GM18868 (cell line): ENCODE results near the gene RABGAP1L.
"Not testable (repeated sequence)": the region's sequence is repeated elsewhere in the genome, so short reads cannot be mapped to it uniquely, and the experiment has no call there.

ENCODE experiments used
- ATAC-seq: cut with Tn5 transposase; IDR thresholded peaks from one replicate; pipeline ENCODE4 v1.9.1; 2021; ENCODE audit warnings: mild to moderate bottlenecking, moderate library complexity; ENCODE audit not compliant: unreplicated experiment

RABGAP1L gene

DNA sequence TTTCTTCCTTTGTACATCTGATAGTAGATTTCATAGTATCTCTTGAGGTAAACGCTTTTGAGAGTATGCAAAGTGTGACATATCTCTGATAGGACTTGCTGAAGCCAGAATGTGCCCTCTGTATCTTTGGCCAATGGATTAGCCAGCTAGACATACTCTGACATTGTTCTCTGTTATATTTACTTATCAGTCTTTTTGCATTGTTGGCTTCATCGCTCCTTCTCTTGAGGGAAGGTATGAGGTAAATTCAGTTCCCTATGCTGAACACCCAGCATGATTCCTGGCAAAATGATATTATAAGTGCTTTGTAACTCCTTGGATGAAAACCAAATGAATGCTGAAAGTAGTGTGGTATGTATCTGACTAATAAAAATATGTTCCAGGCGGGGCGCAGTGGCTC, 677.2 kb downstream of the RABGAP1L start:
- no peak for ATAC-seq

DNA sequence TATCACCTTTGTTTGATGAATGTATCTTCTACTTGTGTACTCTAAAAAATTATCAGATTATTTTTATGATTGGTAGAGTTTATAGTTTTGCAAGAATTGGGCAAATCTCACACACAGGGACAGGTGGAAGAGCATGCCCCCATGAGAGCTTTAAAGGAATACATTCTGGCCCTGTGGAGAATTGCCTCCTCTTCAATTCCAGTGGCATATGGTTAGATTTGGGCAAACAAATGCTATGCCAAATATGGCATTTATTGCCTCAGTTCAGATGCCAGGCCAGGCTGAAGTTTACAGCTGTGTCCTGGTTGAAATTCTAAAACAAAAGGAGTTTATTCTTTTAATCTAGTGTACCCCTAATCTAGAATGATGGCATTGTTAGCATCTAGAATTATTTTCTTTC, 678.1 kb downstream of the RABGAP1L start:
- no peak for ATAC-seq

DNA sequence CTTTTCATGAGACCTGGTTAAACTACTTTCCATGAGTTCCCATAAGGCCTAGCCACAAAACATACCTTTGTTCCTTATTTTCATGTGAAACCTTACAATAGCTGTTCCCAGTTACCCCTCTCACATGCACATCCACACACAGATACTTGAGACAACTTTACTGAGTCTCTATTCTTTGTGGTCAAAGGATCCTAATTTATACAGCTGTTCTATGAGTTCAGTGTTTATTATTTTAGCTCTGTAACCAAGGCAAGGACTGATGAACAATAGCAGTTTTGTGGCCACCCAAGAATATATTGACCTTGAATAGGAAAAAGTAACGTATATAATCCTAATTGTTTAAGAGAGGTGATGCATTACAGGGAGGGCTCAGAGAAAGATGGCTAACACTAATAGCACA, 679.9 kb downstream of the RABGAP1L start:
- no peak for ATAC-seq

- peak; percentile 67 for ATAC-seq
Observed at GRCh38 chr1:174841747-174842146, 682.4 kb downstream of the RABGAP1L start.

GRCh38 chr1:174848593-174849560, 689.6 kb downstream of the RABGAP1L start:
- not testable (repeated sequence) for ATAC-seq

- ATAC-seq = no peak
Observed at GRCh38 chr1:174850726-174851125, 691.4 kb downstream of the RABGAP1L start.

GRCh38 chr1:174858301-174858700, 699.0 kb downstream of the RABGAP1L start:
- no peak for ATAC-seq

DNA sequence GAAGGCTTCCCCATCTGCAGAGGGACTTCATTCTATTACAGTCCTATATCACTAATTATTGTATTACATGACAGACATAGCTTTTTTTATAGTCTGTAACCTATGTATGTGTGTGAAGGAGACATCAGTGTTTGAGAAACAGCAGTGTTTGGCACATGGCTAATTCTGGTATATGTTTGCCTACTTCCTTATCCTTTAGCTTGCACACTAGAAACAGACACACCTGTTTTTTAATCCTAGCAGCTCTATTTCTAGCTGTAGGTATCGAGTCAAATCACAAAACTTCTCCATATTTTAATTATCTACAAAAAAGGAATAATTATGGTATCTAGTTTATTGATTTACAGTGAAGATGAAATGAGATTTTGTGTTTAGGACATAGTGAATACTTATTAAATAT, 711.0 kb downstream of the RABGAP1L start:
- ATAC-seq = no peak

DNA sequence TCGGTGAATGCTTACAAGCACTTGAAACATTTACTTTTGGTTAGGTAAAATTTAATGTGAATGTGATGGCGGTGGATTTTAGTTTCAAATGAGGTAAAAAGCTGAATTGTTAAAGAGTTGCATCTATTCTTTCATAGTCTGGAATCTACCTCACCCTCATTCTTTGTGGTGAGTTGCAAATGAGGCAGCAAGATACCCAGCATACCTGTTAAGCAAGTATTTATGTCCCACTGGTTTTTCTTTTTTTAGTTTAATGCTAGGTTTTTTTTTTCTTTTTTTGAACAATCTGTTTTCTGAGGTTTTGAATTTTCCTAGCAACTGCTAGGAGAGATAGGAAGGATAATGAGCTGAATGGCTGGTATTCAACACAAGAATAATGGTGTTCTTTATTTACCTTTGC, 712.6 kb downstream of the RABGAP1L start:
- ATAC-seq = peak; percentile 41

GRCh38 chr1:174872615-174873058, 713.3 kb downstream of the RABGAP1L start:
- no peak for ATAC-seq

DNA sequence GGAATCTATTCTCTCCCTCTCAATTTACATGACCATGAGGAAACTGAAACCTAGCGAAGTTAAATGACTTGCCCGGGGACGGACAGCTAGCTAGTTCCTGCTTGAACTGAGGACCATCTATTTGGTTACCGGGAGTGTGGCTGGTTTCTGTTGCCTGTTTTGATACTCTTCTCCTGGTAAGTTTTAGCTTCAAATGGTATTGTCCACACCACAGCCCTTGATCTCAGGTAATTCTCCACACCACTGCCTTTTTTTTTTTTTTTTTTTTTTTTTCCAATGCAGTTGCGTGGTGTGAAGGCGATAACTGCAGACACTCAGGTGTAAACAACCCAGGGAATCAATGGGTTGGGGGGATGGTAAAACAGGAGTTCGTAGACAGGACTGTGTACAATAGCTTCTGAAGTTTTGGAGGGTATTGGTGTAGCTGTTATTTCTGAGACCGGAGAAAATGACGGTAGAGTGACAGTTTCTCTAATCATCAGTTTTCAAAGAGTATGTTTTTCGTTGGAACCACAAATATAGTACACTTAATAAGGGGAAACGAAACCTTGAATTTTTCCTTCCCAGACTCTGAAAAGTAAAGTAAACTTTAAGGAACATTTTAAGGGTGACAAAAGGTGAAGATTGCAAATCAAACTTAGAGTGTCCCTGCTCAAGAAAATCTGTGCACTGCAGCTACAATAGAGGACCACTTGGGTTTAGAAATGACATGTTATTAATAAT, 715.2 kb downstream of the RABGAP1L start:
- peak; percentile 62 for ATAC-seq

DNA sequence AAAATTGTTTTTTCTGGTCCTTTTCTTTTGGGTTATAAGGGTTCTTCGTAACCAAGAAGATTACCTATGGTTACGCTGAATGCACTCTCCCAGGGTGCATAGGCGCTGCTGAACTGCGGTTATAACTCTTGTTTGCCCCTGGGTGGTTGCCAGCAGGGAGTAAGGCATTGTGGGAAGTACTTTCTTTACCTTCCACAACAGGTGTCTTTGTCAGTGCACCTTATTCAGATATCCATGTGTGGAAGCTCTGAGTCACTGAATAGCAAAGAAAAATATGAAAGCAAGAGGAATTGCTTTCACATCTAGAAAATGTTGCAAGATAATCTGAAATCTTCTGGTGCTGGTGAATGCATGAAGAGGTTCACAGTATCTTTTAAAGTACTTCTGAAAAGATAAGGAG, 716.0 kb downstream of the RABGAP1L start:
- ATAC-seq = no peak

- ATAC-seq = no peak
Observed at GRCh38 chr1:174877208-174877673, 717.9 kb downstream of the RABGAP1L start.

DNA sequence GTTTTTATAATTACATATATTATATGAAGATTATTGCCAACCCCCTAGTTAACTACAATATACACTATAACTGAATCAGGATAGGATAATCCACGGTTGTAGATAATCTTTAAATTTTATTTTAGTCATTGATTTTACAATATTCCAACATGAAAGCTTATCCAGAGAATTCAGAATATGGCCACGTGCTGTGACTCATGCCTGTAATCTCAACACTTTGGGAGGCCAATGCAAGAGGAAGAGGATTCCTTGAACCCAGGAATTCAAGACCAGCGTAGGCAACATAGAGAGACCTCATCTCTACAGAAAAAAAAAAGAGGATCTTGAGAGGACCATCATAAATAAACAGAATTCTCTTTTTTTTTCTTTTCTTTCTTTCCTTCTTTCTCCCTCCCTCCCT, 720.9 kb downstream of the RABGAP1L start:
- no peak for ATAC-seq

DNA sequence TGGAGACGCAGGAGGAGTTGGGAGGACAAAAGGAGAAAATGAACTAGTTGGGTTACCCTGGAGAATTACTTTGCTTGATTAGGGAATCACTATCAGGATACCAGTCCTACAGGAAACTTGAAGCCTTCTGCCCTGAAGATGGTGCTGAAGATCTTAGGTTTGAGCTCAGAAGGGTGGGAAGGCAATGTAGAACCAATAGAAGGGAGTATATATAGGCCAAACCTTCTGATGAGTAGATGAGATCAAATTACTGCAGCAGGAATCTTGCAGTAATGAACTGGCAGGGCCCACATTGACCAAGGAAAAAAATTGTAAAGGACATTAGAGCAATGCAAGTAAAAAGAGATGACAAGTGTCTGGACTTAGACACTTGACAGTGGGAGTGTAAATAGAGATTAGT, 724.1 kb downstream of the RABGAP1L start:
- no peak for ATAC-seq

GRCh38 chr1:174884038-174884437, 724.7 kb downstream of the RABGAP1L start:
- no peak for ATAC-seq

- no peak for ATAC-seq
Observed at GRCh38 chr1:174884566-174884965, 725.2 kb downstream of the RABGAP1L start.

GRCh38 chr1:174890024-174890423, 730.7 kb downstream of the RABGAP1L start:
- no peak for ATAC-seq

- no peak for ATAC-seq
Observed at GRCh38 chr1:174892016-174892415, 732.7 kb downstream of the RABGAP1L start.

DNA sequence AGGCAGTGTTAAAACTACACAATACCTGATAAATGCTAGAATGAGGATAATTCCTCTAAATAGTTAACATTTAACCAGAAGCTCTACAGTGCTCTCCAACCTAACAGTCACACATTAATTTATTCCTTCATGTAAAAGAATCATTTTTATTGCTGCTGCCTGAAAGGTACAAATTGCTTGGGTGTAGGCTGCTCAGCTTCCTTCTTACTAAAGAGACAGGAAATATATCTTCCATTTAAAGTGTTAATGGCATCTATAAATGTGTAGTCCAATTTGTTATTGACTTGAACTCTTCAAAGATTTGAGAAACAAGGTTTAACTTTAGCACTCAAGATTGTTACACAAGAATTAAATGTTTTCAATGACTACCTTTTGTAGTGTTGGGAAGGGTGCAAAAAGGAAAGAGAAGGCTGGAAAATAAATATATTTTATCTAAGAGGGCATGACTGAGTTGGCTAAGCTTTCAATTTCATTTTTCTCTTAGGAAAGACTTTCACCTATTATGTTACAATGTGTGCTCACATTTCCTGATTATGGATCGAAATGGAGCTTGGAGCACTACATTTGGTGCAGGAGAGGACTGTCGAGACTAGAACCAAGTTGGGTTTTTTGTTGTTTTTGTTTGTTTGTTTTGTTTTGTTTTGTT, 734.9 kb downstream of the RABGAP1L start:
- ATAC-seq = no peak

GRCh38 chr1:174895610-174896009, 736.3 kb downstream of the RABGAP1L start:
- ATAC-seq = not testable (repeated sequence)
